Gastroesophageal sphincter (tissue), 3 donors: ENCODE data around the gene PDIA5.

Source experiments
- CTCF ChIP-seq, 4 experiments: fragments of 200-600 bp in 2 of 4; fragments of 450-650 bp in 2 of 4; sonication (generic) in 1 of 4; IDR thresholded peaks; one replicate each; pipeline ENCODE4 v1.5.1; 2017 to 2019; ENCODE audit warnings: antibody characterized with exemption in 4 of 4, mild to moderate bottlenecking in 2 of 4, moderate library complexity in 2 of 4
- EP300 ChIP-seq: sonication (generic); formaldehyde crosslinking; IDR thresholded peaks from one replicate; pipeline ENCODE4 v1.6.1; 2017; ENCODE audit warnings: antibody characterized with exemption, mild to moderate bottlenecking
- POLR2A ChIP-seq, 2 donors: fragments of 450-650 bp; IDR thresholded peaks; one replicate each; pipeline ENCODE4 v1.6.1; 2017; ENCODE audit warnings: antibody characterized with exemption in 2 of 2, mild to moderate bottlenecking in 2 of 2, moderate library complexity in 1 of 2

GRCh38 chr3:123025642-123026521 is 40.9 kb upstream of the PDIA5 start:
- TF ChIP-seq CTCF (IDR thresholded peaks at IDR 0.05) (no peak), POLR2A (IDR thresholded peaks at IDR 0.05) (no peak), EP300 (no peak)
